Activated CD8-positive, alpha-beta memory T cell treated with anti-CD3 and anti-CD28 coated beads, Interleukin-2, amount 10 ng/mL, durations not matched to agents 7 days and 5 days (primary cell): ENCODE results near the gene SSBP4. TPM values are rescaled to one million over a fixed set of nuclear protein-coding genes. Genes with fewer than 3 reads are reported as not detected.

Experiments used
- ATAC-seq: fragments of 150-1000 bp; cut with Tn5 transposase; one replicate; pipeline ENCODE4 v1.10.0; 2021; ENCODE audit warnings: moderate library complexity
- CTCF ChIA-PET: fragments of 350-600 bp; sonication (Branson Sonifier 250); formaldehyde crosslinking; loops from one replicate; lab custom pipeline; 2021; ENCODE audit warnings: antibody characterized with exemption; lab: Charles Lee
- DNase-seq: peaks from one replicate; pipeline ENCODE4 v3.0.0-alpha.2; 2020
- H3K27ac Mint-ChIP-seq: one replicate; pipeline ENCODE4 v1.8.0; 2021; ENCODE audit warnings: mild to moderate bottlenecking, mixed read lengths
- H3K27me3 Mint-ChIP-seq: one replicate; pipeline ENCODE4 v1.8.0; 2021; ENCODE audit warnings: mixed read lengths
- H3K36me3 Mint-ChIP-seq: one replicate; pipeline ENCODE4 v1.8.0; 2021; ENCODE audit warnings: mild to moderate bottlenecking, mixed read lengths
- H3K4me1 Mint-ChIP-seq: one replicate; pipeline ENCODE4 v1.8.0; 2021; ENCODE audit warnings: mixed read lengths
- H3K4me3 Mint-ChIP-seq: one replicate; pipeline ENCODE4 v1.8.0; 2021; ENCODE audit warnings: mild to moderate bottlenecking, moderate library complexity, mixed read lengths
- H3K9me3 Mint-ChIP-seq: one replicate; pipeline ENCODE4 v1.8.0; 2022; ENCODE audit warnings: low read depth, mixed read lengths
- total RNA-seq, 2 experiments: library from RNA; stranded (reverse); gene quantifications; one replicate each; pipeline ENCODE4 v1.2.3, GENCODE V29; 2021

Gene SSBP4
- total RNA-seq, 2 experiments from 2014 or later, result 197 to 247 TPM

- DNase-seq (peak; percentile 86), ATAC-seq (peak; percentile 88)
- H3K36me3 Mint-ChIP-seq, result no peaks in the 10 kb centered on the region
- peaks cover 25% of the 10 kb centered on the region for H3K4me1 Mint-ChIP-seq
- peaks cover 59% of the 10 kb centered on the region for H3K27me3 Mint-ChIP-seq
- no peak overlapping the region for H3K27ac Mint-ChIP-seq
- no peaks in the 10 kb centered on the region for H3K9me3 Mint-ChIP-seq
- CTCF ChIA-PET, result interaction anchor here (0.6 to 15.3 kb wide), 54 partner anchors 8 to 830 kb away, joined by 3 to 278 read pairs (median 4); partner anchors contain the start of genes JUND, LRRC25, LSM4 and MPV17L2
- H3K4me3 Mint-ChIP-seq, result peak overlapping the region; percentile 66
Measured at GRCh38 chr19:18388100-18388959, 30.9 kb upstream of the SSBP4 start.

DNA sequence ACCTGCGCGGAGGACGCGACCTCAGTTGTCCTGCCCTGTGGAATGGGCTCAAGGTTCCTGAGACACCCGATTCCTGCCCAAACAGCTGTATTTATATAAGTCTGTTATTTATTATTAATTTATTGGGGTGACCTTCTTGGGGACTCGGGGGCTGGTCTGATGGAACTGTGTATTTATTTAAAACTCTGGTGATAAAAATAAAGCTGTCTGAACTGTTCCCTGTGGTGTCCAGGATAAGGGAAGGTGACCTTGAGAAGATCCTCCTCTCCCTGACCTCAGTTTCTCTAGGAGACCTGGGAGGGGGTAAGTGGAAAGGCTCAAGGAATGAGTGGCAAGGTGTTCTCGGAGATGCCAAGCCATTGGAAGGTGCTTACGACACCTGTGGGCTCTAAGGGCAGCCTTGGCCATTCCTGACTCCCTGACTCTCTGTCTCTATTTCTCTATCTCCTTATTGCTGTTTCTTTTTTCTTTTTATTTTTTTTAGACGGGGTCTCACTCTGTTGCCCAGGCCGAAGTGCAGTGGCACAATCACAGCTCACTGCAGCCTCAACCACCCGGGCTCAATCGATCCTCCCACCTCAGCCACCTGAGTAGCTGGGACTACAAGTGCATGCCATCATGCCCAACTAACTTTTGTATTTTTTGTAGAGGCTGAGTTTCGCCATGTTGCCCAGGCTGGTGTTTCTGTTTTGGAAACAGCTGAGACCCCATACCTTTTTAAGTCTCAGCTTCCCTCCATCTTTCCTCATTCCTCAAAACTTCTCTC is 30.1 kb upstream of the SSBP4 start:
- Mint-ChIP-seq H3K27me3 (peaks cover 64% of the 10 kb centered on the region), H3K9me3 (no peaks in the 10 kb centered on the region), H3K27ac (no peak overlapping the region), H3K4me1 (peaks cover 25% of the 10 kb centered on the region), H3K36me3 (no peaks in the 10 kb centered on the region), H3K4me3 (peak overlapping the region; percentile 66)
- ATAC-seq, result no peak
- CTCF ChIA-PET, result interaction anchor here (0.6 to 15.3 kb wide), 37 partner anchors 9 to 831 kb away, joined by 3 to 278 read pairs (median 6); partner anchors contain the start of genes JUND, LRRC25, LSM4 and PGPEP1
- no peak for DNase-seq

DNA sequence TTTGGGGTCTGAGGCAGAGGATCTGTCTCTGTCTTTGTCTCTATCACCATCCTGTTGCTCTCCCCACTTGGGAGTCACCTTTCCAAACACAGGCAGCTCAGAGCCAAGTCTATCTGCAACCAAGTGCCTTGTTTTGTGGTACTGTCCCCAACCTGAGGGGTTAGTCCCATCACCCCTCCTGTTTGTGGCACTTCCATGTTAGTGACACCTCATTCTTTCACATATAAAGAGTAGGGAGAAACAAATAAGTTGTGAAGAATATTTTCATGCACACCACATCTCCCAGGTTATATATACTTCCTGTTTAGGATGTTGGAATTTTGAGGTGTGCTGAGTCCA is 29.5 kb upstream of the SSBP4 start:
- DNase-seq, result no peak
- no peaks in the 10 kb centered on the region for H3K36me3 Mint-ChIP-seq
- no peak overlapping the region for H3K27ac Mint-ChIP-seq
- peaks cover 61% of the 10 kb centered on the region for H3K27me3 Mint-ChIP-seq
- no peak overlapping the region for H3K4me3 Mint-ChIP-seq
- no peak for ATAC-seq
- CTCF ChIA-PET, result interaction anchor here (1.0 to 15.3 kb wide), 18 partner anchors 10 to 195 kb away, joined by 3 to 278 read pairs (median 7); partner anchors contain the start of genes LRRC25 and SSBP4
- peaks cover 25% of the 10 kb centered on the region for H3K4me1 Mint-ChIP-seq
- H3K9me3 Mint-ChIP-seq, result no peaks in the 10 kb centered on the region

DNA sequence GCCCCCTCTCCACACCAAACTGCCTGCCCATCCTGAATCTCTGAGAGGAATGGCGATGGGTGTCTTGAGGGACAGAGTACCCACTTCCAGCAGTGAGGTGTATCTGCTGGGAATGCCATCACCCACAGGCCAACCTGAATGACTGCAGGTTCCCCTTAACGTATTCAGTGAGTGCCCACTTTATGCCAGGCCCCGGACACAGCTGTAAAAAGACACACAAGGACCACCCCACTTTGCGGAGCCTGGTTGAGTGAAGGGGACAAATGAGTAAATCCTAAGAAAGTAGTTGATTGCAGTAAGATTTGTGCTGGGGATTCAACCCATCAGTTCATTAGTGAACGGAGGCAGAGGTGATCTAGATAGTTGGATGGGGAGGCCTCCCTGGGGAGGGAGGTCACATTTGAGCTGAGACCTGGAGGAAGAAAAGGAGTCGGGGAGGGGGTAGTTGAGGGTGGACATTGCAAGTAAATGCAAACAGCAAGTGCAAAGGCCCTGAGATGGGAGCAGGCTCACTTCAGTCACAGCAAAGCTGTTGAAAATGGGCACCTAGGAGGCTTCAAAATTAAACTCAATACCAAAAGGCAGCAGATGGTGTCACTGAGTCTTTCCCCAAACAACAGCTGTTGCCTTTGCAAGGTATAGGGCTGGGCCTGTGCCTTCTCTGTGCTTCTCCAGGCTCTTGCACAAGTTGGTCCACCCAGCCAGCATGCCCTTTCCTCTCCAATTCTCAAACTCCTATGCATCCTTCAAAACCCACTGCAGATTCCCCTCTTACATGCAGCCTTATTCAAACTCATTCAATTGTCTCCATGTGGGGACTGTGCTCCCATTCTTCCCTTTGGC is 28.9 kb upstream of the SSBP4 start:
- Mint-ChIP-seq H3K27me3 (peaks cover 59% of the 10 kb centered on the region), H3K9me3 (no peaks in the 10 kb centered on the region), H3K36me3 (no peaks in the 10 kb centered on the region), H3K4me3 (no peak overlapping the region), H3K4me1 (peaks cover 24% of the 10 kb centered on the region), H3K27ac (no peak overlapping the region)
- ATAC-seq (no peak), DNase-seq (no peak)
- CTCF ChIA-PET, result interaction anchor here (1.0 to 15.3 kb wide), 12 partner anchors 10 to 181 kb away, joined by 3 to 278 read pairs (median 6); partner anchors contain the start of genes LRRC25 and SSBP4

DNA sequence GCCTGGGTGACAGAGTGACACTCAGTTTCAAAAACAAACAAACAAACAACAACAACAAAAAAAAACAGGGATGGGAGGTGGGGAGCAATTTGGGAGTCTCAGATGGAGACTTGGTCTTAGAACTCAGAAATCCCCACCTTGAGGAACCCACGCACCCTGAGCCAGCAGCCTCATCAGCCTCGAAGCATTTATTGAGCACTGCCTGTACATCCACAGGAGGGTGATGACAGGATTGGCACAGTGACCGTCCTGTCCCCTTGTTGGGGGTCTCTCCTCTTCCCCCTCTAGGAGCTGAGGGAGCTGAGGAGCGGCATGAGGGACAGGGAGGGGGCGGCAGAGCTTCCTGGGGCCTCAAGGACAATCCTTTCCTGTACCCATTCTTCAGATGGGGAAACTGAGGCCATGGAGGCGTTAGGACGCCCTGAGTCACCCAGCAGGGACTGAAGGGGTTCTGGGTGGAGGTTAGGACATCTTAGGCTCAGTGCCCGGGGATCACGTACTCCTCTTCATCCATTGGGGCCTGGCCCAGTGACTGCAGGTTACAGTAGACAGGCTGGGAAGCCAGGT is 27.6 kb upstream of the SSBP4 start:
- no peak overlapping the region for H3K27ac Mint-ChIP-seq
- CTCF ChIA-PET, result interaction anchor here (0.5 to 15.3 kb wide), 4 partner anchors 26 to 319 kb away, joined by 3 to 278 read pairs (median 3); partner anchors contain the start of gene SSBP4
- no peak overlapping the region for H3K4me3 Mint-ChIP-seq
- no peaks in the 10 kb centered on the region for H3K36me3 Mint-ChIP-seq
- H3K27me3 Mint-ChIP-seq, result peaks cover 49% of the 10 kb centered on the region
- H3K9me3 Mint-ChIP-seq, result no peaks in the 10 kb centered on the region
- DNase-seq (no peak), ATAC-seq (no peak)
- H3K4me1 Mint-ChIP-seq, result peaks cover 18% of the 10 kb centered on the region

DNA sequence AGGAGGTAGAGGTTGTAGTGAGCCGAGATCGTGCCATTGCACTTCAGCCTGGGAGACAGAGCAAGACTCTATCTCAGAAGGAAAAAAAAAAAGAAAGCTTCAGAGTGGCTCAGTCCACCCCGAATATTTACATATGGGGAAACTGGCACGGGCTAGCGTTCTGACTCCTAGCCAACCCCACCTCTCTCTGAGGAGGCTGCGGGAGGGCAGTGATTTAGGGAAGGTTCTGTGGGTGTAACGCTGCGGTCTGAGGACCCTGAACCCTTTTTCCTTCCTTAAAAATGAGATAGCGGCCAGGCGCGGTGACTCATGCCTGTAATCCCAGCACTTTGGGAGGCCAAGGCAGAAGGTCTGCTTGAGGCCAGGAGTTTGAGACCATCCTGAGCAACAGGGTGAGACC is 26.8 kb upstream of the SSBP4 start:
- Mint-ChIP-seq H3K27me3 (peaks cover 43% of the 10 kb centered on the region), H3K9me3 (no peaks in the 10 kb centered on the region)
- no peak for ATAC-seq

GRCh38 chr19:18392926-18393325 is 26.3 kb upstream of the SSBP4 start:
- no peak for ATAC-seq

More for the DNA sequence above, 26.8 kb upstream of the SSBP4 start:
- DNase-seq, result no peak
- CTCF ChIA-PET, result interaction anchor here (0.8 to 15.3 kb wide), 2 partner anchors 25 to 182 kb away, joined by 3 to 278 read pairs; partner anchors contain the start of gene SSBP4
- Mint-ChIP-seq H3K36me3 (no peaks in the 10 kb centered on the region), H3K27ac (no peak overlapping the region), H3K4me1 (peaks cover 20% of the 10 kb centered on the region), H3K4me3 (no peak overlapping the region)

GRCh38 chr19:18393836-18394235 is 25.4 kb upstream of the SSBP4 start:
- DNase-seq, result no peak
- H3K9me3 Mint-ChIP-seq, result no peaks in the 10 kb centered on the region
- H3K27me3 Mint-ChIP-seq, result peaks cover 42% of the 10 kb centered on the region
- H3K4me1 Mint-ChIP-seq, result peaks cover 12% of the 10 kb centered on the region
- H3K27ac Mint-ChIP-seq, result no peak overlapping the region
- no peaks in the 10 kb centered on the region for H3K36me3 Mint-ChIP-seq
- ATAC-seq, result no peak
- no peak overlapping the region for H3K4me3 Mint-ChIP-seq
- CTCF ChIA-PET, result interaction anchor here (15.3 kb wide), 1 partner anchor 23 kb away, joined by 278 read pairs; the partner anchor contains the start of gene SSBP4

More at GRCh38 chr19:18392926-18393325, 26.3 kb upstream of the SSBP4 start:
- H3K36me3 Mint-ChIP-seq, result no peaks in the 10 kb centered on the region
- H3K9me3 Mint-ChIP-seq, result no peaks in the 10 kb centered on the region
- H3K4me1 Mint-ChIP-seq, result peaks cover 20% of the 10 kb centered on the region
- H3K27ac Mint-ChIP-seq, result no peak overlapping the region
- peaks cover 43% of the 10 kb centered on the region for H3K27me3 Mint-ChIP-seq
- H3K4me3 Mint-ChIP-seq, result no peak overlapping the region
- DNase-seq, result no peak
- CTCF ChIA-PET, result interaction anchor here (0.6 to 15.3 kb wide), 3 partner anchors 24 to 183 kb away, joined by 3 to 278 read pairs (median 3); partner anchors contain the start of gene SSBP4

GRCh38 chr19:18396471-18397241 is 22.5 kb upstream of the SSBP4 start:
- H3K27ac Mint-ChIP-seq, result no peak overlapping the region
- ATAC-seq (no peak), DNase-seq (no peak)
- no peaks in the 10 kb centered on the region for H3K36me3 Mint-ChIP-seq
- H3K27me3 Mint-ChIP-seq, result peaks cover 22% of the 10 kb centered on the region
- H3K4me1 Mint-ChIP-seq, result peaks cover 24% of the 10 kb centered on the region
- H3K9me3 Mint-ChIP-seq, result no peaks in the 10 kb centered on the region
- CTCF ChIA-PET, result interaction anchor here (1.0 to 1.3 kb wide), 4 partner anchors 8 to 17 kb away, joined by 3 read pairs; no protein-coding TSS in a partner anchor
- H3K4me3 Mint-ChIP-seq, result no peak overlapping the region

DNA sequence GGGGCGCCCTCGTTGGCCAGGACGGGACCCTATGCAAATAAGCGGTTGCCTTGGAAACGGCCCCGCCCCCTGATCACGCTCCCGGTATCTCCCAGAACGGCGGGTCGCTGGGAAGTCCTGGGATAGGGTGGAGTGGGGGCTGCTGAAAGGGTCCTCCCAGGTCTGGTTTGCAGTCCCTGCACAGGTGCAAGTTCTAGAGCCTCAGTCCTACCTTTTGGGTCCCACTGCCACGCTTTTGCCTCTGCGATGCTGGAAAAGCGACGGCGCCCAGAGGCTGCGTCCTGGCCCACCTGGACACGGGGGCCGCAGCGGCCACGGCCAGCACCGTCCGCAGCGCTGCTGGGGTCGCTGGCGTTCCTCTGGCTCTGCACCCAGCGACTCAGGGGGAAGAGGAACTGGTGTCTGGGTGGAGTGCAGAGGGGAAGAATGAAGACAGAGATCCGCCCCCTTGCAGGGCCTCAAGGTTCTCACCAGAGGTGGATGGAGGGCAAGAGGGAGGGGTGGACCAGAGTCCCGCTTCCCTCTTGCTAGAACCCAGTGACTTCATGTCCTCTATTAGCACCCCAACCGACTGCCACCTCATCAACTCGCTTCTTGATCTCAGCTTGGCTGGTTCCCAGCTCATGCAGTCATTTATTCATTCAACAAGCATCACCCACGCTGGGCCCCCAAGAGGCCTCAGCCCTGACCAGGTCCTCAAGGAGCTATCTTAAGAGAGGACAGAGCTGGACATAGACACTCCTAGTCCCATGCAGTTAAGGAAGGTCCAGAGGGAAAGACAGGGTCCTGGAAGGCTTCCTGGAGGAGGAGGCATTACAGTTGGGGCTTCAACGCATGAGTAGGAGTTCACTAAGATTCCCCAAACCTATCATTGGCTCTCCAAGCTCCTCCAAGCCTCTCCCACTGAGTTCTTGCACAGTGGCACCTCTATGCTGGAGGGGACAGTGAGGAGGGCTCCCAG is 21.7 kb upstream of the SSBP4 start, which contains the start of gene LRRC25:
LRRC25 (minus strand) TSS at position 381 of the 961 bp plus-strand sequence. CDS start 659 bp downstream, outside the sequence.
- no peak within 1 kb of the TSS for H3K27ac Mint-ChIP-seq
- H3K36me3 Mint-ChIP-seq, result no peaks in the 10 kb centered on the region
- DNase-seq, result peak; percentile 47
- no peaks in the 10 kb centered on the region for H3K9me3 Mint-ChIP-seq
- ATAC-seq, result peak; percentile 47
- H3K27me3 Mint-ChIP-seq, result peaks cover 22% of the 10 kb centered on the region
- H3K4me1 Mint-ChIP-seq, result peaks cover 25% of the 10 kb centered on the region
- CTCF ChIA-PET, result interaction anchor here (0.9 to 7.6 kb wide), 4 partner anchors 9 to 54 kb away, joined by 3 to 77 read pairs (median 4); partner anchors contain the start of gene GDF15
- no peak within 1 kb of the TSS for H3K4me3 Mint-ChIP-seq
